GM18951 (cell line): ENCODE measurements around the gene MFSD1.

ENCODE experiments used
- POLR2A ChIP-seq: IDR thresholded peaks from 4 replicates; pipeline ENCODE4 v1.6.1; 2011; ENCODE audit warnings: mild to moderate bottlenecking; ENCODE audit not compliant: insufficient read length, insufficient read depth; ENCODE audit errors: extremely low read depth
- in situ Hi-C: fragments of 300-500 bp; cut with MboI; formaldehyde crosslinking; loops from one replicate; pipeline ENCODE4 v1.12.0; 2022; ENCODE audit warnings: low sequenced_read_pairs, mixed read lengths, inconsistent platforms; ENCODE audit not compliant: unreplicated experiment

The MFSD1 gene

GRCh38 chr3:158808697-158809096 lies 6.8 kb downstream of the MFSD1 start:
- no peak for TF ChIP-seq POLR2A
- in situ Hi-C loops, result no loop called here

GRCh38 chr3:158809642-158810041 lies 7.8 kb downstream of the MFSD1 start:
- no peak for TF ChIP-seq POLR2A
- in situ Hi-C loops, result no loop called here

- in situ Hi-C loops, result no loop called here
- TF ChIP-seq POLR2A, result no peak
Observed at GRCh38 chr3:158810823-158811724, 9.2 kb downstream of the MFSD1 start.

GRCh38 chr3:158819282-158819681 lies 17.4 kb downstream of the MFSD1 start:
- no peak for TF ChIP-seq POLR2A

GRCh38 chr3:158820521-158820920 lies 18.7 kb downstream of the MFSD1 start:
- in situ Hi-C loops, result no loop called here
- TF ChIP-seq POLR2A, result no peak

More at GRCh38 chr3:158819282-158819681, 17.4 kb downstream of the MFSD1 start:
- in situ Hi-C loops, result no loop called here

- in situ Hi-C loops, result no loop called here
- no peak for TF ChIP-seq POLR2A
Observed at GRCh38 chr3:158821847-158822246, 20.0 kb downstream of the MFSD1 start.

GRCh38 chr3:158823426-158823825 lies 21.6 kb downstream of the MFSD1 start:
- in situ Hi-C loops, result no loop called here
- no peak for TF ChIP-seq POLR2A

- in situ Hi-C loops, result no loop called here
Observed at GRCh38 chr3:158827773-158828172, 25.9 kb downstream of the MFSD1 start.

GRCh38 chr3:158830391-158830790 lies 28.5 kb downstream of the MFSD1 start:
- in situ Hi-C loops, result no loop called here
- TF ChIP-seq POLR2A, result no peak

More at GRCh38 chr3:158827773-158828172, 25.9 kb downstream of the MFSD1 start:
- no peak for TF ChIP-seq POLR2A

GRCh38 chr3:158831861-158832260 lies 30.0 kb downstream of the MFSD1 start:
- in situ Hi-C loops, result no loop called here
- no peak for TF ChIP-seq POLR2A

GRCh38 chr3:158835631-158836030 lies 33.8 kb downstream of the MFSD1 start:
- in situ Hi-C loops, result no loop called here
- TF ChIP-seq POLR2A, result no peak

- TF ChIP-seq POLR2A, result no peak
- in situ Hi-C loops, result no loop called here
Observed at GRCh38 chr3:158836312-158836711, 34.5 kb downstream of the MFSD1 start.

GRCh38 chr3:158837240-158837639 lies 35.4 kb downstream of the MFSD1 start:
- in situ Hi-C loops, result no loop called here
- no peak for TF ChIP-seq POLR2A

GRCh38 chr3:158839966-158840365 lies 38.1 kb downstream of the MFSD1 start:
- in situ Hi-C loops, result loop anchor here (10.0 kb wide), 1 partner anchor 415 kb away; no protein-coding TSS in a partner anchor
- TF ChIP-seq POLR2A, result no peak
